Breast epithelium (tissue), 4 donors: ENCODE measurements around the gene ARHGEF26. TPM values are rescaled to one million over a fixed set of nuclear protein-coding genes. Genes with fewer than 3 reads are reported as not detected.

Source experiments
- DNase-seq, 2 donors: peaks; one replicate each; pipeline ENCODE4 v3.0.0-alpha.2; 2019; ENCODE audit warnings: low spot score in 2 of 2
- H3K27ac ChIP-seq, 2 donors: fragments of 200-600 bp; sonication (generic) in 1 of 2; one replicate each; pipeline ENCODE4 v1.5.1; 2016 to 2019; ENCODE audit warnings: mild to moderate bottlenecking in 1 of 2
- H3K27me3 ChIP-seq, 2 donors: fragments of 200-600 bp; sonication (generic) in 1 of 2; one replicate each; pipeline versions ENCODE4 v1.5.1 to v1.6.0; 2017 to 2019; ENCODE audit warnings: control low read depth in 1 of 2, mild to moderate bottlenecking in 1 of 2
- H3K36me3 ChIP-seq: fragments of 200-600 bp; one replicate; pipeline ENCODE4 v1.5.1; 2019
- H3K4me1 ChIP-seq, 2 donors: fragments of 200-600 bp; sonication (generic); one replicate each; pipeline ENCODE4 v1.5.1; 2016 to 2019; ENCODE audit warnings: control low read depth in 1 of 2
- H3K4me3 ChIP-seq, 3 donors: fragments of 200-600 bp; sonication (generic); 1 replicate in 2 of 3; 2 replicates in 1 of 3; pipeline ENCODE4 v1.5.1; 2016 to 2019; ENCODE audit warnings: mild to moderate bottlenecking in 3 of 3, moderate library complexity in 2 of 3
- H3K9me3 ChIP-seq, 2 donors: fragments of 200-600 bp; sonication (generic) in 1 of 2; one replicate each; pipeline ENCODE4 v1.5.1; 2016 to 2019; ENCODE audit warnings: control low read depth in 1 of 2
- CTCF ChIP-seq, 3 donors: fragments of 450-650 bp; IDR thresholded peaks; one replicate each; pipeline ENCODE4 v1.5.1; 2016 to 2017; ENCODE audit warnings: antibody characterized with exemption in 3 of 3, mild to moderate bottlenecking in 3 of 3, moderate library complexity in 3 of 3
- POLR2A ChIP-seq: fragments of 450-650 bp; IDR thresholded peaks from one replicate; pipeline ENCODE4 v1.6.1; 2016; ENCODE audit warnings: antibody characterized with exemption, mild to moderate bottlenecking, moderate library complexity
- POLR2AphosphoS5 ChIP-seq, 3 donors: sonication (generic); formaldehyde crosslinking; IDR thresholded peaks; one replicate each; pipeline ENCODE4 v1.6.1; 2017; ENCODE audit warnings: antibody characterized with exemption in 3 of 3
- intact Hi-C: fragments of 100-400 bp; cut with DNase I; formaldehyde crosslinking; loops from one replicate; pipeline ENCODE4 v1.15.1; 2023; ENCODE audit warnings: low total_unique reads
- total RNA-seq, 3 donors: library from RNA; depleted of rRNA; stranded (reverse); fragments of >200 nt; gene quantifications; one replicate each; pipeline ENCODE4 v1.1.0, GENCODE V29; 2016

Gene ARHGEF26
- total RNA-seq, 3 donors from 2014 or later: 16.7 to 20.2 (median 19.8) TPM

- Histone ChIP-seq H3K4me3 (no peak overlapping the region), H3K36me3 (no peaks in the 10 kb centered on the region), H3K4me1 (no peaks in the 10 kb centered on the region), H3K27ac (no peak overlapping the region), H3K9me3 (no peaks in the 10 kb centered on the region), H3K27me3 (no peaks in the 10 kb centered on the region)
- intact Hi-C loops: no loop called here
- no peak for TF ChIP-seq POLR2AphosphoS5 (IDR thresholded peaks at IDR 0.05)
- TF ChIP-seq CTCF (IDR thresholded peaks at IDR 0.05): no peak
- no peak for TF ChIP-seq POLR2A
- no peak for DNase-seq
These were observed 57.0 kb downstream of the ARHGEF26 start for GRCh38 chr3:154178172-154178571.

GRCh38 chr3:154180836-154181691 is 59.9 kb downstream of the ARHGEF26 start:
- Histone ChIP-seq H3K36me3 (no peaks in the 10 kb centered on the region), H3K4me1 (no peaks in the 10 kb centered on the region), H3K27me3 (no peaks in the 10 kb centered on the region), H3K4me3 (no peak overlapping the region), H3K27ac (no peak overlapping the region), H3K9me3 (no peaks in the 10 kb centered on the region)
- intact Hi-C loops: no loop called here
- TF ChIP-seq POLR2A (no peak), POLR2AphosphoS5 (IDR thresholded peaks at IDR 0.05) (no peak), CTCF (IDR thresholded peaks at IDR 0.05) (no peak)
- DNase-seq: no peak

- TF ChIP-seq POLR2AphosphoS5 (IDR thresholded peaks at IDR 0.05) (no peak), CTCF (IDR thresholded peaks at IDR 0.05) (no peak), POLR2A (no peak)
- Histone ChIP-seq H3K27ac (no peak overlapping the region), H3K9me3 (no peaks in the 10 kb centered on the region)
These were observed 61.2 kb downstream of the ARHGEF26 start for GRCh38 chr3:154182322-154182922.

GRCh38 chr3:154182975-154183374 is 61.8 kb downstream of the ARHGEF26 start:
- no peaks in the 10 kb centered on the region for H3K4me1 ChIP-seq
- DNase-seq: no peak
- no peaks in the 10 kb centered on the region for H3K27me3 ChIP-seq
- no peaks in the 10 kb centered on the region for H3K9me3 ChIP-seq
- no peak overlapping the region for H3K27ac ChIP-seq
- H3K36me3 ChIP-seq: no peaks in the 10 kb centered on the region
- H3K4me3 ChIP-seq: no peak overlapping the region
- intact Hi-C loops: no loop called here
- TF ChIP-seq POLR2AphosphoS5 (IDR thresholded peaks at IDR 0.05) (no peak), CTCF (IDR thresholded peaks at IDR 0.05) (no peak), POLR2A (no peak)

More at GRCh38 chr3:154182322-154182922, 61.2 kb downstream of the ARHGEF26 start:
- intact Hi-C loops: no loop called here
- DNase-seq: no peak
- H3K4me1 ChIP-seq: no peaks in the 10 kb centered on the region
- H3K4me3 ChIP-seq: no peak overlapping the region
- H3K27me3 ChIP-seq: no peaks in the 10 kb centered on the region
- H3K36me3 ChIP-seq: no peaks in the 10 kb centered on the region

GRCh38 chr3:154184582-154184981 is 63.4 kb downstream of the ARHGEF26 start:
- TF ChIP-seq POLR2AphosphoS5 (IDR thresholded peaks at IDR 0.05) (no peak), CTCF (IDR thresholded peaks at IDR 0.05) (no peak), POLR2A (no peak)
- no peak for DNase-seq
- Histone ChIP-seq H3K27me3 (no peaks in the 10 kb centered on the region), H3K9me3 (no peaks in the 10 kb centered on the region), H3K27ac (no peak overlapping the region), H3K36me3 (no peaks in the 10 kb centered on the region), H3K4me3 (no peak overlapping the region), H3K4me1 (no peaks in the 10 kb centered on the region)
- intact Hi-C loops: no loop called here
